Measurements from ENCODE around the gene MYO1D.

DNA sequence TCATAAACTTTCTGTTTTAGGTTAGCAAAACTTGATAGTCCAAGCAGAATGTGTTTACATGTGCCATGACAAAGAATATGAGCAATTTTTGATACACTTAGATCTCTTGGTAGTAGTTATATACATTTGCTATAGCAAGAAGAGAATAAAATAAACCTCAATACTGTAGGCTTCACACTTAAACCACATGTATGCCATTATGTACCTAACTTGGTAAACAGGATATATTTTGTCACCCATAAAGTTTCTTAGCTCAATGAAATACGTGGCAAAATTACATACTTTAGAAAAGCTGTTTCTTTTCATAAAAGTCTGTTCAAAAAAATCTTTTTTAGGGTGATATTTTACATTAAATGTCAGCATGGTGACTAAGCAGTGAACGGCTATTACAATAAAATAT lies 184.7 kb downstream of the MYO1D start:
- TF ChIP-seq, protein P1, sequence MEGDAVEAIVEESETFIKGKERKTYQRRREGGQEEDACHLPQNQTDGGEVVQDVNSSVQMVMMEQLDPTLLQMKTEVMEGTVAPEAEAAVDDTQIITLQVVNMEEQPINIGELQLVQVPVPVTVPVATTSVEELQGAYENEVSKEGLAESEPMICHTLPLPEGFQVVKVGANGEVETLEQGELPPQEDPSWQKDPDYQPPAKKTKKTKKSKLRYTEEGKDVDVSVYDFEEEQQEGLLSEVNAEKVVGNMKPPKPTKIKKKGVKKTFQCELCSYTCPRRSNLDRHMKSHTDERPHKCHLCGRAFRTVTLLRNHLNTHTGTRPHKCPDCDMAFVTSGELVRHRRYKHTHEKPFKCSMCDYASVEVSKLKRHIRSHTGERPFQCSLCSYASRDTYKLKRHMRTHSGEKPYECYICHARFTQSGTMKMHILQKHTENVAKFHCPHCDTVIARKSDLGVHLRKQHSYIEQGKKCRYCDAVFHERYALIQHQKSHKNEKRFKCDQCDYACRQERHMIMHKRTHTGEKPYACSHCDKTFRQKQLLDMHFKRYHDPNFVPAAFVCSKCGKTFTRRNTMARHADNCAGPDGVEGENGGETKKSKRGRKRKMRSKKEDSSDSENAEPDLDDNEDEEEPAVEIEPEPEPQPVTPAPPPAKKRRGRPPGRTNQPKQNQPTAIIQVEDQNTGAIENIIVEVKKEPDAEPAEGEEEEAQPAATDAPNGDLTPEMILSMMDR (IDR thresholded peaks at IDR 0.05): no peak
- TF ChIP-seq POLR2AphosphoS5 (IDR thresholded peaks at IDR 0.05): no peak
- TF ChIP-seq POLR2A (IDR thresholded peaks at IDR 0.05): no peak
- TF ChIP-seq EP300 (IDR thresholded peaks at IDR 0.05; ENCODE audit: low read depth): no peak
